Activated gamma-delta T cell (primary cell): Measurements from ENCODE around the gene UTS2R.
"Not testable (repeated sequence)": the region's sequence is repeated elsewhere in the genome, so short reads cannot be mapped to it uniquely, and the experiment has no call there.

Source experiments
- DNase-seq: peaks from one replicate; lab custom pipeline; 2025; lab: John Stamatoyannopoulos, UW

Gene UTS2R

DNA sequence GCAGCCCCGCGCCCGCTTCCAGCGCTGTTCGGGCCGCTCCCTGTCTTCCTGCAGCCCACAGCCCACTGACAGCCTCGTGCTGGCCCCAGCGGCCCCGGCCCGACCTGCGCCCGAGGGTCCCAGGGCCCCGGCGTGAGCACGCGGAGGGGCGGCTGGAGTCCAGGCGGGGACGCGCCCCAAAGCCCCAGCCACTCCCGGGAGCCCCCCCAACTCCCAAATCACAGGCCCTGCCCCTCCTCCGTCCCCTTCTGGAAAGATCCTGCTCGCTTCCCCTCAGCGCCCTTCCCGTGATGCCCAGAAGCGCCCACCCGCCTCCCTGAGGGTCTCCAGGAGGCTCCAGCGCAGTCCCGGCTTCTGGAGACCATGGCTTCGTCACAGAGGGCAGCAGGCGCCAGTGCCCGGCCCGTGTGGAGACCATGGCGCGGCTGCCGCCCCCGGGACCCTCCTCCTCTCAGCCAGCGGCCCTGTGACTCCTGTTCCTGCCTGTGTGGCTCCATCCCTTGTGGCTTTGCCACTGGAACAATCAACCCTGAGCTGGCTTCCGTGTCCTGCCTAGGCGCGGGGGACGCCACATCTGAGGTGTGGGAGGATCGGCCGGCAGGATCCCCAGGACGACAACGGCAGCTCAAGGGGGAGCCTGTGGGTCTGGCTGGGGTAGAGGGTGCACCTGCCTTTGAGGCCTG, 3.9 kb downstream of the UTS2R start:
- DNase-seq, result no peak

DNA sequence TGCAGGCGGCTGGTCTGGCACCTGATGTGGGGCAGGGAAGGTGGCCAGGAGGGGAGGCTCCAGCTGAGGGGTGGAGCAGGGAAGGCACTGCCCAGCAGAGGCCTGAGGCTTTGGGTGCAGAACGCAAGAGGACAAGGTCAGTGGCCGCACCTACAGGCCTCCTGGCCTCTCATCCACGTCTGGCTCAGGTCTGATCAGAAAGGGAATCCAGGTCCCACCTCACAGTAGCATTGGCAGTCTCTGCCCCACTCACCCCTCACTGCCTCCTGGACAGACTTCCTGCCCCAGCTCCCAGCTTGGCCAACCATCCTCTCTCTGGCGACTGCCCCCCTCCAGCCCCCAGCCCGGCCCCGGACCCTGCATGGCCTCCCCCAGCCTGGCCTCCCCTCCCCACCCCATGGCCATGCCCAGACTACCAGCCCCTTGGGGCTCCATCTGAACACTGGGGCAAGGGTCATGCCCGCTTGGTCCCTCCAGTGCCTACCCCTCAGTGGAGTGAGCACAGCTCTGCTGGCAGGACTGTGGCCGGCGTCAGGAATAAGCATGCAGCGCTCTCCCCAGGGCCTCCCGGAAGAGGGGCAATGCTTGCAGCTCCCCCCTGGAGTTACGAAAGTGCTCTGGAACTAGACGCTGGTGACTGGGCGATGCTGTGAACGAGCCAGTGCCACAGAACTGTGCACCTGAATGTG, 4.6 kb downstream of the UTS2R start:
- DNase-seq, result no peak

- not testable (repeated sequence) for DNase-seq
Observed at GRCh38 chr17:82377294-82377693, 5.7 kb downstream of the UTS2R start.

DNA sequence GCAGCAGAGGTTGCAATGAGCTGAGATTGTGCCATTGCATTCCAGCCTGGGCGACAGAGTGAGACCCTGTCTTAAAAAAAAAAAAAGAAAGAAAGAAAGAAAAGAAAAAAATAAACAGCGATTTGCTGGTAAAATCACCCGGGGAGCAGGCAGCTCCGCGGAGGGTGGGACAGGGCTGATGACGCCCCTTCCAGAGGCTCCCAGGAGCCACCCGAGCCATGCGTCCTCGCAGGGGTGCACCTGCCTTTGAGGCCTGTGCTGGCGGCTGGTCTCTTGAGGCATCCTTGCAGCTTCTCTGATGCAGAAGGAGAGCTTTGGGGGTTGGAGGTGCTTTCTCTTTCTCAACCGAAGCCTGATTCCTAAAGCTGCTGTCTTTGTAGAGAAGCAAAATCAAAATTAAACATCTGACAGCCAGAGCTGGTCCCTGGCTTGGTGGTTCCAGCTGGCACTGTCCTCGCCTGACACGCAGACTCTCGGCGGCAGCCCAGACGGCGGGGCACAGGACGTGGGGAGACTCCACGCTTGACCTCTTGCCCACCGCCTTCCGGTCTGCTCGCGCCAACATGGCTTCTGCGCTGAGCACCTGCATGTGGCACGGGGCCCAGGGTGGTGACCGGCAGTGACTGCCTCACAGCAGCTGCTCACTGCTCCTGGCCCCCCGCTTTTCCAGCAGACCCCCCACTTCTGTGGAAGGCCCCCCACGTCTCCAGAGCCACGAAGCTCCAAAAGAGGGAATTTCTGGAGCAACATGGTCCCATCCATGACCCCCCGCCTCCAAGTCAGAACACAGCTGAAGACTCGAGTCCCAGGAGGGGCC, 6.6 kb downstream of the UTS2R start:
- DNase-seq, result no peak

DNA sequence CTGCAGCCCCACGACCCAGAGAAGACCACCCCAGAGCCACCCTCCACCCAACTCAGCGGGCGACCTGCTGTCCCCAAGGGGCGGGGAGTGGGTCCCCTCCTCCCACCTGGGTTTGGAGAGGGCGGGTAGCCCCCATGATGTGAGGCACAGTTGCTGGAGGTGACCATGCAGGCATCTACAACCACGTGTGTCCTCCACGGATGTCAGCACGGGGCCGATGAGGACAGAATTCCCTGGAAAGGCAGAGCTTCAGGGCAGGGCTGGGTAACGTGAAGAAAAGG, 7.1 kb downstream of the UTS2R start:
- no peak for DNase-seq

DNA sequence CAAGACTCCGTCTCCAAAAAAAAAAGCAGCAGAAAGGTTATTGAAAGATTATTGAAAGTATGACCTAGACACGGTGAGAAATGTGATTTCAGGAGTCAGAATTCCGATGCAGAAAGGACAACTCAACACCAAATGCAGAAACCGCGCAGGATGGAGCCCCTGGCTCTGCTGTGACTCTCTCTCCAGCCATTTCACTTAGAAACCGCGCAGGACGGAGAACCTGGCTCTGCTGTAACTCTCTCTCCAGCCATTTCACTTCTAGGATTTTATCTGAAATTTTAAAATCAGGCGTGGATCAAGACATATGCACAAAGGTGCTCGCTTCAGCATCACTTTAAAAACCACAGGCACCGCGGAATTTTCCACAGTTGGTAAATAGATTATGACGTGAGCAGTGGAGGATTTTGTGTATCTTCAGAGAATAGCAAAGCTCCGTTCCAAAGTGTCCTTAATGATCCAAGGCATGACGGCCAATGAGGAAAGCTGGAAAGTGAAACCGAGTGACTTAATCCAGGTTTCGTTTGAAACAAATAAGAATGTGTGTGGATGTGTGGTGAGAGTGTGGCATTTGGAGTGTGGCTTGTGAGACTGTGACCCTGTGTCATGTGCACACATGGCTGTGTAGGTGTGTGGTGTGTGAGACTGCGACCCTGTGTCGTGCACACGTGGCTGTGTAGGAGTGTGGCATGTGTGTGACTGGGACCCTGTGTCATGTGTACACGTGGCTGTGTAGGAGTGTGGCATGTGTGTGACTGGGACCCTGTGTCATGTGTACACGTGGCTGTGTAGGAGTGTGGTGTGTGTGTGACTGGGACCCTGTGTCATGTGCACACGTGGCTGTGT, 9.5 kb downstream of the UTS2R start:
- DNase-seq, result no peak

DNA sequence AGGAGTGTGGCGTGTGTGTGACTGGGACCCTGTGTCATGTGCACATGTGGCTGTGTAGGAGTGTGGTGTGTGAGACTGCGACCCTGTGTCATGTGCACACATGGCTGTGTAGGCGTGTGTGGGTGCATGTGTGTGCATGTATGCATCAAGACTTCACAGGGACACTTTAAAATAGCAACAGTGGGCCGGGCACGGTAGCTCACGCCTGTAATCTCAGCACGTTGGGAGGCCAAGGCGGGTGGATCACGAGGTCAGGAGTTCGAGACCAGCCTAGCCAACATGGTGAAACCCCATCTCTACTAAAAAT, 10.1 kb downstream of the UTS2R start:
- DNase-seq, result not testable (repeated sequence)

DNA sequence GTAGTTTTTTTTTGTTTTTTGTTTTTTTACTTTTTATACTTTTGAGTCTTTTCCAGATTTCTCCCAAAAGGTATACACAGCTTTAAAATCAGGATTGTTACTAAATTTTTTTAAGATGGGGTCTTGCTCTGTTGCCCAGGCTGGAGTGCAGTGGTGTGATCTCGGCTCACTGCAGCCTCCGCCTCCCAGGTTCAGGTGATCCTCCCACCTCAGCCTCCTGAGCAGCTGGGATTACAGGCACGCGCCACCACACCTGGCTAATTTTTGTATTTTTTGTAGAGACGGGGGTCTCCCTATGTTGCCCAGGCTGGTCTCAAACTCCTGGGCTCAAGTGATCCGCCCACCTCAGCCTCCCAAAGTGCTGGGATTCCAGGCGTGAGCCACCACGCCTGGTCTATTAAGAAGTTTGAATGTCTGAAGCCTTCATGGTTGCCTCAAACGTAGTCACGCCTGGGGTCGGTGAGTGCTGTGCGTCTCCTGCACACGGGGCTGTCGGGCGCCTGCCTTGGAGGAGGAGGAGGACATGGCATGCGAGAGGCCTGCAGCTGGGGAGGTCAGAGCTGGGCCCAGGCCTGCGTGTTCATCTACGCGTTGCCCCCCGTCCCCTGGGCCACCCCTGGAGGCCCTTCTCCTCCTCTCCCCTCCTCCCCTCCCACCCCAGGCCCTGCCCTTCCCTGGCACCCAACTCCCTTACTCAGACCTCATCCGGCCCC, 10.8 kb downstream of the UTS2R start:
- not testable (repeated sequence) for DNase-seq

DNA sequence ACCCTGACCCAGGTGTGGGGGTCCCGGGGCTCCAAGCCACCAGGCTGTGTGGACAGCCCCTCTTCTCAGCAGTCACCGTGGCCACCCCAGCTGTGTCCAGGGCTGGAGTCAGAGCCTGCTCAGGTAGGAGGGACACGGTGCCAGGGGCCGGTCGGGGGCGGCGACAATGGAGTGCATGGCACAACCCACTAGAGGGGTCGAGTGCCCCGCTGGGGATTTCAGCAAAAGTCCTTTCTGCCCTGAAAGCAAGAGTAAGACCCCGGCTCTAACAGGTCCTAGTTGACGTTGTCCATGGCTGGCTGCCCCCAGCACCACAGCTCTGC, 11.3 kb downstream of the UTS2R start:
- no peak for DNase-seq

DNA sequence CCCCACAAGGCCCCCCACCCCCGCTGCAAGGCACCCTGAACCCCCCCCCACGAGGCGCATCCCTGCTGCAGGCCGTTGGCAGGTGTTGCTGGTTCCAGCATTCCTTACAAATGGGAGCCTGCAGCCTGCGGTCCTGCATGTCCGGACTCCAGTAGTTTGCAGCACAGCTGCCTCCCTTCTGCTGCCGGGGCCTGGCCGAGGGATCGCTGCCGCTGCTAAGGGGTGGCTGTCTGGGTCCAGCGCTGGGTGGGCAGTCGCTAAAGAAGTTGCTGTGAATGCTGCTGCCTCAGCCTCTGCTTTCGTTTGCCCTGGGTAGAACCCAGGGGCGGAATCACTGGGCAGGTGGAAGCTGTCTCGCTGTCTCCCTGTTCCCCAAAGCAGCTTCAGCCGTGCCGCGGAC, 11.8 kb downstream of the UTS2R start:
- no peak for DNase-seq

GRCh38 chr17:82384051-82384729, 12.6 kb downstream of the UTS2R start:
- no peak for DNase-seq

GRCh38 chr17:82384730-82385481, 13.3 kb downstream of the UTS2R start:
- no peak for DNase-seq

GRCh38 chr17:82385559-82386254, 14.1 kb downstream of the UTS2R start:
- no peak for DNase-seq

DNA sequence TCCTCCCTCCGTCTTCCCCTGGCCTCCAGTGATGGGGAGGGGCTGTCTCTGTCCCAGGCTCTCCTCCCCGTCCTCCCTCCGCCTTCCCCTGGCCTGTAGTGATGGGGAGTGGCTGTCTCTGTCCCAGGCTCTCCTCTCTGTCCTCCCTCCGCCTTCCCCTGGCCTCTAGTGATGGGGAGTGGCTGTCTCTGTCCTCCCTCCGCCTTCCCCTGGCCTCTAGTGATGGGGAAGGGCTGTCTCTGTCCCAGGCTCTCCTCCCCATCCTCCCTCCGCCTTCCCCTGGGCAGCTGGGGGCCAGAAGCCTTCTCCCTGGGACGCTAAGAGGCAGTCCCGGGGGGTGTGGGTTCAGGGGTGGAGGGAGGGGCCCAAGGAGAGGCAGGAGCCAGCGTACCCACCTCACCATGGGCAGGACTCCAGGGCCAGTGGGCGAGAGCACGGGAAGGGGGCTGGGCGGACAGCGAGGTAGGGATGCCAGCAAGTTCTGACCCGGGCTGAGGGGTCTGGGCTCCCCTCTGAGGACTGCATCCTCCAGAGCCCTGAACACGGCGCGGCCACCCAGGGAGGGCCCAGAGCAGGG, 14.8 kb downstream of the UTS2R start:
- no peak for DNase-seq

DNA sequence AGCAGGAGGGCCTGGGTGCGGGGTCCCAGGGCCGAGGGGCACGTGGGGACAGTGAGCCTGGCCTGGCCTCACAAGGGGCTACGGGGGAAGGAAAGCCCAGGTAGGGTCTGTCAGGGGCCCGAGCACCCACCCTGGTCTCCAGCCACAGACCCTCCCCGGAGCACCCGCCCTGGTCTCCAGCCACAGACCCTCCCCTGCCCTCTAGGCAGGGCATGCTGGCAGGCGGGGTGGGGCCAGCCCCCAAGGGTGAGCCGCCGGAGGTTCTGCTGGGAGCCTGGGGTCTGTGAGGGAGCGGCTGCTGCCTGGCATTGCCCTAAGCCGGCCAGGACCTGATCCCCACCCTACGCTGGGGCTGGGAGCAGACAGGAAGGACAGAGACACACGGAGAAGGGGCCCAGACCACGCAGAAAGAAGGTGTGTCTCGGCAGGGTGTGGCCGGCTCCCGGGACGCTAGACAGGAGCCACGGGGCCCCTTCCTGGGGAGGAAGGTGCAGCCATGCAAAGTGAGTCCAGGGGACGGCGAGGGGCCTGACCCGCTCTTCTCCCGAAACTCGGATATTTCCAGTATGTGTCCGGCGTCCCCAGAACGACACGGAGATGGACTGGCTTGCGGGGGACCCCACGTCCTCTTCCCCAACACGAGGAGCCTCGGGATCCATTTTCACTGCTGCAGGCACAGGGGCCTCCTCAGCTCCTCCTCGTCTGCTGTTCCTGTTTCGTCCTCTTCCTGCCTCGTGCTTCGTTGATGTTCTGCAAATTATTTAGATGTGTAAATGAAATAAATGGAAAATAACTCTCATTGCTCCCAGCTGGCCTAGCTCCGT, 15.5 kb downstream of the UTS2R start:
- DNase-seq, result no peak

DNA sequence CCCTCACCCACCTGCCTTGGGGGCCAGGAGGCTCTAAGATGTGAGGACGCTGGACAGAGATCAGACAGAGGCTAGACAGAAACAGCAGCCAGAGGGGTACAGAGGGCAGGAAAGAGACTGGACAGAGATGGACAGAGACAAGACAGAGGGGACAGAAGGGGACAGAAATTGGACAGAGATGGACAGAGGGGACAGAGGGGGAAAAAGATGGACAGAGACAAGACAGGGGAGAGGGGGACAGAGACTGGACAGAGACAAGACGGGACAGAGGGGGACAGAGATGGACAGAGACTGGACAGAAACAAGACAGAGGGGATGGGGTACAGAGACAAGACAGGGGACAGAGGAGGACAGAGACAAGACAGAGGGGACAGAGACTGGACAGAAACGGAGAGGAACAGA, 16.1 kb downstream of the UTS2R start:
- DNase-seq, result no peak

- DNase-seq, result no peak
Observed at GRCh38 chr17:82388223-82388921, 16.8 kb downstream of the UTS2R start.

DNA sequence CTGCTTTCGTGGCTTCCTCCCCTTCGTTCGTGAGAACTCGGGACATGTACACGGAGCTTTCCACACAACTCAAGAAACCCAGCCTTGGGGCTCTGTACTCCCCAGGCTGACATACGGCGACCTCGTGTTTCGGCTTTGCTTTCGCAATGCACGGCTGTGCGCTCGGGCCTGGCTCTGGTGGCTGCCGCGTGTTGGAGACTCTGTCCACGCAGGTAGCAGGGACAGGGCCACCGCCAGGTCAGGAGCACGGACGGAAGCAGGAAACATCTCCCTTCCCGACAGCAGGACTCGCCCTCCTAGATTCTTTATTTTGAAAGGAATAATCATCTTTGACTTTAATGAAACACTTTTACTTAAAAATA, 17.3 kb downstream of the UTS2R start:
- no peak for DNase-seq
